Activated CD8-positive, alpha-beta memory T cell treated with anti-CD3 and anti-CD28 coated beads for 1 hour (primary cell): ENCODE data around the gene SGSH.

Experiments
- DNase-seq, 2 donors: peaks; one replicate each; pipeline ENCODE4 v3.0.0-alpha.2; 2020; ENCODE audit warnings: low read depth in 1 of 2; ENCODE audit errors: extremely low read depth in 1 of 2

SGSH gene

GRCh38 chr17:80189611-80190010 lies 30.5 kb downstream of the SGSH start:
- DNase-seq, result no peak

GRCh38 chr17:80187515-80187941 lies 32.6 kb downstream of the SGSH start:
- no peak for DNase-seq

- DNase-seq, result no peak
These were observed 33.0 kb downstream of the SGSH start for GRCh38 chr17:80187090-80187489.

GRCh38 chr17:80185968-80186367 lies 34.2 kb downstream of the SGSH start:
- no peak for DNase-seq

GRCh38 chr17:80184423-80184714 lies 35.8 kb downstream of the SGSH start:
- DNase-seq, result no peak

GRCh38 chr17:80183581-80184422 lies 36.3 kb downstream of the SGSH start:
- no peak for DNase-seq

GRCh38 chr17:80182845-80183223 lies 37.3 kb downstream of the SGSH start:
- no peak for DNase-seq

- DNase-seq, result no peak
These were observed 37.9 kb downstream of the SGSH start for GRCh38 chr17:80182118-80182844.

GRCh38 chr17:80181431-80181830 lies 38.7 kb downstream of the SGSH start:
- no peak for DNase-seq

GRCh38 chr17:80180192-80180591 lies 39.9 kb downstream of the SGSH start:
- DNase-seq, result no peak

GRCh38 chr17:80177986-80178595 lies 42.0 kb downstream of the SGSH start:
- no peak for DNase-seq

- DNase-seq, result no peak
These were observed 43.4 kb downstream of the SGSH start for GRCh38 chr17:80176757-80177156.

- DNase-seq, result no peak
These were observed 46.2 kb downstream of the SGSH start for GRCh38 chr17:80173916-80174315.

GRCh38 chr17:80173126-80173525 lies 47.0 kb downstream of the SGSH start:
- DNase-seq, result no peak

- no peak for DNase-seq
These were observed 48.5 kb downstream of the SGSH start for GRCh38 chr17:80171681-80172080.

- DNase-seq, result no peak
These were observed 50.2 kb downstream of the SGSH start, which contains the start of gene CARD14 for GRCh38 chr17:80169784-80170500. TSS of gene CARD14 (plus strand) at chr17:80170030. CDS start at chr17:80181439, 11,409 bp downstream.

- no peak for DNase-seq
These were observed 51.0 kb downstream of the SGSH start for GRCh38 chr17:80169107-80169506.

- no peak for DNase-seq
These were observed 51.8 kb downstream of the SGSH start for GRCh38 chr17:80168371-80168770.

GRCh38 chr17:80166446-80166845 lies 53.7 kb downstream of the SGSH start:
- no peak for DNase-seq

- no peak for DNase-seq
These were observed 55.9 kb downstream of the SGSH start for GRCh38 chr17:80164185-80164584.

GRCh38 chr17:80163336-80163735 lies 56.8 kb downstream of the SGSH start:
- DNase-seq, result no peak
